Renal cortical epithelial cell (primary cell): Measurements from ENCODE around the gene ADM5. TPM values are rescaled to one million over a fixed set of nuclear protein-coding genes. Genes with fewer than 3 reads are reported as not detected.
"Not testable (repeated sequence)": the region's sequence is repeated elsewhere in the genome, so short reads cannot be mapped to it uniquely, and the experiment has no call there.

Experiments used
- DNase-seq: peaks from one replicate; pipeline ENCODE4 v3.0.0-alpha.2; 2011; ENCODE audit warnings: low read depth
- total RNA-seq: library from RNA; depleted of rRNA; stranded (reverse); fragments of >200 nt; gene quantifications from 2 replicates; pipeline ENCODE4 v1.2.3, GENCODE V29; 2014

ADM5 gene
- total RNA-seq, 1 donor from 2014 or later: 0.35 TPM

- DNase-seq: no peak
These were observed 11.9 kb downstream of the ADM5 start for GRCh38 chr19:49701271-49701786.

GRCh38 chr19:49704888-49705642 is 15.7 kb downstream of the ADM5 start:
- no peak for DNase-seq

DNA sequence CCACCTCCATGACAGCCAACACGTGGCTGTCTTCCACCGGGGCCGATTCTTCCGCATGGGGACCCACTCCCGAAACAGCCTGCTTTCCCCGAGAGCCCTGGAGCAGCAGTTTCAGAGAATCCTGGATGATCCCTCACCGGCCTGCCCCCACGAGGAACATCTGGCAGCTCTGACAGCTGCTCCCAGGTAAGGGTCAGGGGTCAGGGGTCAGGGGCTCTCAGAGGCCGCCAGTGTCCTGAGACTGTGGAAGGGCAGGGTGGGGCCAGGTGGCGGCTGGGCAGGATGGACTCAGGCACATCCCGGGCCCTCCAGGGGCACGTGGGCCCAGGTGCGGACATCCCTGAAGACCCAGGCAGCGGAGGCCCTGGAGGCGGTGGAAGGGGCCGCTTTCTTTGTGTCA is 16.5 kb downstream of the ADM5 start:
- no peak for DNase-seq

- DNase-seq: peak; percentile 45
These were observed 21.1 kb downstream of the ADM5 start for GRCh38 chr19:49710372-49710951.

DNA sequence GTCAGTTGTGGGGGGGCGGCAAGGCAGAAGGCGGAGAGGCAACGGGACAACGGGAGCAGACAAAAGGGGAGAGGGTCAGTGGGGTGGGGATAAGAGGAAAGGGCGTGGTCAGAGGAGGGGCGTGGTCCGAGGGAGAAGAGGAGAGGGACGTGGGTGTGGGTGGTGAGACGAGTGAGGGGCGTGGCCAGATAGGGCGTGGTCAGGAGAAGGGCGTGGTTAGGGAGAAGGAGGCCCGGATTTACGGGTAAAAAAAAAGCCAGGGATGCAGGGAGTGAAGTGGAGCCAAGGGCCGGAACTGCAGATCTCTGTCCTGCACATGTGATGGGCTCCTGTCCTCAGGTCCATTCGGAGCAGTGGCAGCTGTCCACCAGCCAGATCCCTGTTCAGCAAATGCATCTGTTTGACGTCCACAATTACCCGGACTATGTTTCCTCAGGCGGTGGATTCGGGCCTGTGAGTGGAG is 23.0 kb downstream of the ADM5 start:
- no peak for DNase-seq

DNA sequence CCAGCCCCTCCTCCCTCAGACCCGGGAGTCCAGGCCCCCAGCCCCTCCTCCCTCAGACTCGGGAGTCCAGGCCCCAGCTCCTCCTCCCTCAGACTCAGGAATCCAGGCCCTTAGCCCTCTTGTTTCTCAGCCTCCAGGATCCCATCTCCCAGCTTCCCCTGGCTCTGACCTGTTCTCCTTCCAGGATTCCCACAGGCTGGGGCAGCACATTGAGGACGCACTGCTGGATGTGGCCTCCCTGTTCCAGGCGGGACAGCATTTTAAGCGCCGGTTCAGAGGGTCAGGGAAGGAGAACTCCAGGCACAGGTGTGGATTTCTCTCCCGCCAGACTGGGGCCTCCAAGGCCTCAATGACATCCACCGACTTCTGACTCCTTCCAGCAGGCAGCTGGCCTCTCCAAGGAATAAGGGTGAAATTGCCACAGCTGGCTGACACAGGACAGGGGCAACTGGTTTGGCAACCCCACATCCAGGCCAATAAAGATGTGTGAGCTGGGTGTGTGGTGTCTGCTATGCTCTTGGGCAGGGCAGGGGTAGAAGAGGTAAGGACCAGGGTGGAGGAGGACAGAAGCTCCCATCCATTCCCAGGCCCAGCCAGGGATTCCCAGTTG is 23.9 kb downstream of the ADM5 start:
- no peak for DNase-seq

DNA sequence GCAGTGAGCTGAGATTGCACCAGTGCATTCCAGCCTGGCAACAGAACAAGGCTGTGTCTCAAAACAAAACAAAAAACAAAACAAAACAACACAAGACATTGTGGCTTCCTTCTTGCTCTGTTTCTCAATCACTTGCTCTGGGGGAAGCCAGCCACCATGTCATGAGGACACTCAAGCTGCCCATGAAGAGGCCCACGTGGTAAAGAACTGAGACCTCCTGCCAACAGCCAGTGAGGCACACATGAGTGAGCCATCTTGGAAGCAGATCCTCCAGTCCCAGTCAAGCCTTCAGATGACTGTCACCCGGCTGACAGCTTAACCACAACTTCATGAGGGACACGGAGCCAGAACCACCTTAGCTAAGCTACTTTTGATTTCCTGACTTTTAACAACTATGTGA is 26.8 kb downstream of the ADM5 start:
- no peak for DNase-seq

GRCh38 chr19:49718511-49718910 is 29.1 kb downstream of the ADM5 start:
- DNase-seq: peak; percentile 54

DNA sequence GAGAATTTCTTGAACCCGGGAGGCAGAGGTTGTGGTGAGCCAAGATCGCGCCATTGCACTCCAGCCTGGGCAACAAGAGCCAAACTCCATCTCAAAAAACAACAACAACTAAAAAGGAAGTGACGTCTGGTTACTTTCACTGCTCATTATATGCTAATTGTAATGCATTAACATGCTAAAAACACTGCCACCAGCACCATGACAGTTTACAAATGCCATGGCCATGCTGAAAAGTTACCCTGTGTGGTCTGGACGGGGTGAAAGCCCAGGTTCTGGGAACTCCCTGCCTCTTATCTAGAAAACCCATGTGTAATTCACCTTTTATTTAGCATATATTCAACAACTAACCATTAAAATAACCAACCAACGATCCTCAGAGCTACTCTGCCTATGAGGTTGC is 29.6 kb downstream of the ADM5 start:
- no peak for DNase-seq

DNA sequence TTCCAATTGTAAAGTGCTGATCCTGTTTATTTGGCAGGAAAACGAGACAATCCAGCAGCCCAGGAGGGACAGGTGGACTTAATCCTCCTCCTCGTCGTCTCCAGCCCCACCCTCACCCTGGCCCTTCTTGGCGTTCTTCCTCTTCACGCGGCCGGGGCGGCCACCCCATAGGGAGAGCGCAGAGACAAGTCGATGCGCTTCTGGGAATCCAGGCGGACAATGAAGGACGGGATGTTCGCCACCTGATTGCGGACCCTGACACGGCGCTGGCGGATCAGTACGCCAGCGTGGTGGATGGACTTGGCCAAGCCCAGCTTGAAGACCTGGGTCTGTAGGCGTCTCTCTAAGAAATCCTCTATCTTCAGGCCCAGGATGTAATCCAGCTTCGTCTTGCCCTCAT is 30.0 kb downstream of the ADM5 start:
- not testable (repeated sequence) for DNase-seq

GRCh38 chr19:49727217-49728030 is 38.0 kb downstream of the ADM5 start:
- no peak for DNase-seq

GRCh38 chr19:49730166-49730565 is 40.8 kb downstream of the ADM5 start:
- DNase-seq: no peak

GRCh38 chr19:49738268-49738667 is 48.9 kb downstream of the ADM5 start:
- DNase-seq: no peak

GRCh38 chr19:49739098-49739497 is 49.7 kb downstream of the ADM5 start:
- no peak for DNase-seq

DNA sequence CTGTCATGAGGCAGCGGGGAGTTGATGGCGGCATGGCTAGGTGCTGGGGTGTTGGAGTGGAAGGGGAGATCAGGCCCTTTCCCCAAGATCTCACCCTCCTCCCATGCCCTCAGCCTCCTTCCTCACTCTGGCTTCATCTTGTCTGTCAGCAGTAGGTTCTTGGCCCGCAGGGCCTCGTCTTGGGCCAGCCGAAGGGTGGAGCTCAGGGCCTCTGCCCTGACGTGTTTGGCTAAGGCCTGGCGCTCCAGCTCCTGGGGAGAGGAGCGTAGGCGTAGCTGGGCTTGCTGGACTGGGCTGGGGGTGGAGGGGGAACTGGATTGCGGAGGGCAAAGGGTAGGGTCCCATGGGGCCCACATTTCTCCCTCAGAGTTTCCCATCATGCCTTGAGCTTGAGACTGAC is 50.5 kb downstream of the ADM5 start:
- no peak for DNase-seq

Other genes starting within 250 kb of the ADM5 start
- 0.15 TPM in 1 of 2 replicates, not detected in the other for gene SLC17A7, start 248.1 kb upstream of the ADM5 start, total RNA-seq
- 120 and 197 TPM in 2 replicates for gene PIH1D1, start 237.8 kb upstream of the ADM5 start, total RNA-seq
- 30.5 and 64.1 TPM in 2 replicates for gene ALDH16A1, start 236.4 kb upstream of the ADM5 start, total RNA-seq
- 1.3 and 1.7 TPM in 2 replicates for gene FLT3LG, start 215.4 kb upstream of the ADM5 start, total RNA-seq
- gene RPL13A, start 202.0 kb upstream of the ADM5 start, total RNA-seq: 962 and 2,738 TPM in 2 replicates
- 2,210 and 4,384 TPM in 2 replicates for gene RPS11, start 193.2 kb upstream of the ADM5 start, total RNA-seq
- gene FCGRT, start 176.9 kb upstream of the ADM5 start, total RNA-seq: 23.4 and 47.7 TPM in 2 replicates
- 0.75 and 1.6 TPM in 2 replicates for gene RCN3, start 161.6 kb upstream of the ADM5 start, total RNA-seq
- gene NOSIP, start 109.0 kb upstream of the ADM5 start, total RNA-seq: 37.9 and 117 TPM in 2 replicates
- 4.2 and 7.2 TPM in 2 replicates for gene PRRG2, start 108.3 kb upstream of the ADM5 start, total RNA-seq
- gene PRR12, start 98.4 kb upstream of the ADM5 start, total RNA-seq: 0.87 and 8.7 TPM in 2 replicates
- gene RRAS, start 49.5 kb upstream of the ADM5 start, total RNA-seq: 32.5 and 40.5 TPM in 2 replicates
- 12.5 and 50.9 TPM in 2 replicates for gene SCAF1, start 47.4 kb upstream of the ADM5 start, total RNA-seq
- gene IRF3, start 23.7 kb upstream of the ADM5 start, total RNA-seq: 68.4 and 89.3 TPM in 2 replicates
- 1.9 and 5.9 TPM in 2 replicates for gene BCL2L12, start 23.7 kb upstream of the ADM5 start, total RNA-seq
- 205 and 483 TPM in 2 replicates for gene PRMT1, start 12.3 kb upstream of the ADM5 start, total RNA-seq
- 1.9 and 2.5 TPM in 2 replicates for gene CPT1C, start 1.5 kb downstream of the ADM5 start, total RNA-seq
- not detected in 2 replicates for gene TSKS, start 73.7 kb downstream of the ADM5 start, total RNA-seq
- gene AP2A1, start 77.4 kb downstream of the ADM5 start, total RNA-seq: 43.2 and 98.0 TPM in 2 replicates
- 13.4 and 24.2 TPM in 2 replicates for gene FUZ, start 123.7 kb downstream of the ADM5 start, total RNA-seq
- gene MED25, start 128.7 kb downstream of the ADM5 start, total RNA-seq: 18.8 and 66.7 TPM in 2 replicates
- 28.3 and 106 TPM in 2 replicates for gene PTOV1, start 161.6 kb downstream of the ADM5 start, total RNA-seq
- gene PNKP, start 178.0 kb downstream of the ADM5 start, total RNA-seq: 30.5 and 36.3 TPM in 2 replicates
- gene AKT1S1, start 187.8 kb downstream of the ADM5 start, total RNA-seq: 3.5 and 10.8 TPM in 2 replicates
- gene TBC1D17, start 188.1 kb downstream of the ADM5 start, total RNA-seq: 12.1 and 13.7 TPM in 2 replicates
- 4.9 and 25.7 TPM in 2 replicates for gene IL4I1, start 207.3 kb downstream of the ADM5 start, total RNA-seq
- gene ATF5, start 239.6 kb downstream of the ADM5 start, total RNA-seq: 6.3 and 8.7 TPM in 2 replicates
- gene NUP62, start 239.9 kb downstream of the ADM5 start, total RNA-seq: 28.1 and 46.0 TPM in 2 replicates